Hematopoietic multipotent progenitor cell treated with erythropoietin and hydrocortisone succinate and interleukin-3 and kit ligand, for 8 days (in vitro differentiated cells): ENCODE measurements around the gene GDPD3.
A peak's percentile ranks its signal among the peaks of the same experiment; 100 is the strongest.

Experiments
- DNase-seq: peaks from one replicate; pipeline ENCODE4 v3.0.0-alpha.2; 2015

Gene GDPD3

GRCh38 chr16:30075503-30076275, 37.6 kb downstream of the GDPD3 start, which contains the start of gene PPP4C:
Gene PPP4C (plus strand): TSS chr16:30075994. CDS start chr16:30076378, 384 bp downstream.
- peak; percentile 91 for DNase-seq

GRCh38 chr16:30070490-30070889, 42.8 kb downstream of the GDPD3 start:
- DNase-seq, result no peak

GRCh38 chr16:30069611-30070462, 43.5 kb downstream of the GDPD3 start:
- DNase-seq, result no peak

- DNase-seq, result peak; percentile 67
Observed at GRCh38 chr16:30068750-30069610, 44.4 kb downstream of the GDPD3 start.

GRCh38 chr16:30068333-30068732, 45.0 kb downstream of the GDPD3 start:
- no peak for DNase-seq

GRCh38 chr16:30067584-30067916, 45.8 kb downstream of the GDPD3 start:
- DNase-seq, result no peak

GRCh38 chr16:30066761-30067583, 46.4 kb downstream of the GDPD3 start:
- DNase-seq, result peak; percentile 30

GRCh38 chr16:30065943-30066760, 47.2 kb downstream of the GDPD3 start:
- peak; percentile 44 for DNase-seq

- peak; percentile 96 for DNase-seq
Observed at GRCh38 chr16:30065102-30065942, 48.0 kb downstream of the GDPD3 start, which contains the start of gene ALDOA. Gene ALDOA (plus strand): TSS chr16:30065760. CDS start chr16:30066898, 1,138 bp downstream.

- no peak for DNase-seq
Observed at GRCh38 chr16:30064729-30065101, 48.6 kb downstream of the GDPD3 start.

- DNase-seq, result peak; percentile 79
Observed at GRCh38 chr16:30063893-30064728, 49.2 kb downstream of the GDPD3 start.

- no peak for DNase-seq
Observed at GRCh38 chr16:30063278-30063892, 50.0 kb downstream of the GDPD3 start.

- DNase-seq, result no peak
Observed at GRCh38 chr16:30060836-30061554, 52.3 kb downstream of the GDPD3 start.

- no peak for DNase-seq
Observed at GRCh38 chr16:30060346-30060745, 53.0 kb downstream of the GDPD3 start.

GRCh38 chr16:30054959-30055553, 58.3 kb downstream of the GDPD3 start:
- peak; percentile 60 for DNase-seq
